GM23248 (cell line): ENCODE results near the gene JOSD2. TPM values are rescaled to one million over a fixed set of nuclear protein-coding genes. Genes with fewer than 3 reads are reported as not detected.

ENCODE experiments used
- DNase-seq: peaks from one replicate; pipeline ENCODE4 v3.0.0-alpha.2; 2015
- H2AFZ ChIP-seq: fragments of 200-600 bp; sonication (generic); 2 replicates; pipeline ENCODE4 v1.6.1; 2016; ENCODE audit warnings: antibody characterized with exemption
- H3F3A ChIP-seq: fragments of 200-600 bp; sonication (generic); 2 replicates; pipeline ENCODE4 v1.6.1; 2016; ENCODE audit warnings: mild to moderate bottlenecking, antibody characterized with exemption, mixed run types; ENCODE audit not compliant: insufficient read depth
- H3K27ac ChIP-seq: fragments of 200-600 bp; sonication (generic); 2 replicates; pipeline ENCODE4 v1.5.1; 2016; ENCODE audit warnings: mild to moderate bottlenecking
- H3K27me3 ChIP-seq: fragments of 200-600 bp; sonication (generic); replicated peaks from 2 replicates; pipeline ENCODE4 v1.6.1; 2016; ENCODE audit warnings: mild to moderate bottlenecking; ENCODE audit not compliant: insufficient read depth
- H3K36me3 ChIP-seq: fragments of 200-600 bp; sonication (generic); 2 replicates; pipeline ENCODE4 v1.6.1; 2016; ENCODE audit warnings: low read depth, mild to moderate bottlenecking
- H3K4me1 ChIP-seq: fragments of 200-600 bp; sonication (generic); 2 replicates; pipeline ENCODE4 v1.6.1; 2016; ENCODE audit warnings: mild to moderate bottlenecking; ENCODE audit not compliant: insufficient read depth
- H3K4me2 ChIP-seq: fragments of 200-600 bp; sonication (generic); one replicate; pipeline ENCODE4 v1.6.1; 2016; ENCODE audit warnings: mild to moderate bottlenecking; ENCODE audit not compliant: unreplicated experiment
- H3K4me3 ChIP-seq: fragments of 200-600 bp; sonication (generic); 2 replicates; pipeline ENCODE4 v1.5.1; 2016; ENCODE audit warnings: mild to moderate bottlenecking
- H3K79me2 ChIP-seq: fragments of 200-600 bp; sonication (generic); 2 replicates; pipeline ENCODE4 v1.6.1; 2016; ENCODE audit warnings: mild to moderate bottlenecking; ENCODE audit not compliant: insufficient read depth
- H3K9ac ChIP-seq: fragments of 200-600 bp; sonication (generic); 2 replicates; pipeline ENCODE4 v1.6.1; 2016; ENCODE audit warnings: mild to moderate bottlenecking
- H3K9me2 ChIP-seq: fragments of 200-600 bp; sonication (generic); 2 replicates; pipeline ENCODE4 v1.6.1; 2016; ENCODE audit warnings: mixed run types, mild to moderate bottlenecking, moderate library complexity; ENCODE audit not compliant: insufficient read depth
- H3K9me3 ChIP-seq: fragments of 200-600 bp; sonication (generic); one replicate; pipeline ENCODE4 v1.6.1; 2017; ENCODE audit warnings: low read depth
- H4K20me1 ChIP-seq: fragments of 200-600 bp; sonication (generic); 2 replicates; pipeline ENCODE4 v1.6.0; 2016; ENCODE audit not compliant: insufficient read depth
- EZH2 ChIP-seq: fragments of 200-600 bp; sonication (generic); IDR thresholded peaks from 2 replicates; pipeline ENCODE4 v1.6.1; 2018; ENCODE audit warnings: antibody characterized with exemption, mild to moderate bottlenecking; ENCODE audit not compliant: insufficient read depth, poor library complexity, severe bottlenecking
- EZH2phosphoT487 ChIP-seq: fragments of 200-600 bp; sonication (generic); IDR thresholded peaks from 2 replicates; pipeline ENCODE4 v1.6.1; 2018; ENCODE audit warnings: antibody characterized with exemption, moderate library complexity, mild to moderate bottlenecking, low read depth; ENCODE audit not compliant: insufficient read depth
- WGBS, 2 experiments: methylation state at CpG; one replicate each; pipeline ENCODE4 v1.1.6; 2015 to 2017; ENCODE audit warnings: low lambda C conversion rate in 2 of 2, low coverage in 1 of 2; ENCODE audit errors: missing lambda C conversion rate in 2 of 2; 5-methylcytosine and 5-hydroxymethylcytosine counted together
- in situ Hi-C: fragments of 300-500 bp; cut with MboI; formaldehyde crosslinking; loops from 2 replicates; pipeline ENCODE4 v1.15.0; 2020
- polyA plus RNA-seq: library from polyadenylated mRNA; unstranded; fragments of >200 nt; fragmentation: Nextera tagmentation; extraction: Ambion mirVana; gene quantifications from 2 replicates; pipeline ENCODE4 v1.2.1, GENCODE V29; 2016
- total RNA-seq: library from RNA; depleted of rRNA; stranded (reverse); fragments of >200 nt; shearing (Covaris generic); gene quantifications from 2 replicates; pipeline ENCODE4 v1.2.3, GENCODE V29; 2014

Gene JOSD2
- total and polyA plus RNA-seq, 2 experiments from 2014 or later = 55.2 to 98.5 TPM

GRCh38 chr19:50492303-50493052 lies 18.5 kb downstream of the JOSD2 start:
- in situ Hi-C loops = no loop called here
- H3K27ac ChIP-seq = no peak overlapping the region

GRCh38 chr19:50490991-50491472 lies 20.0 kb downstream of the JOSD2 start:
- no peak for TF ChIP-seq EZH2phosphoT487
- no peak for TF ChIP-seq EZH2
- no peak overlapping the region for H3K4me3 ChIP-seq
- in situ Hi-C loops = no loop called here
- no peaks in the 10 kb centered on the region for H3K9me3 ChIP-seq
- H3K36me3 ChIP-seq = no peaks in the 10 kb centered on the region
- no peak for DNase-seq
- H3K9ac ChIP-seq = no peak overlapping the region
- H3K4me1 ChIP-seq = no peaks in the 10 kb centered on the region
- peaks cover 13% of the 10 kb centered on the region; the same call in 1 of the 2 replicates for H3K27me3 ChIP-seq
- H3K4me2 ChIP-seq = no peak overlapping the region
- H3K27ac ChIP-seq = no peak overlapping the region
- no peaks in the 10 kb centered on the region for H3F3A ChIP-seq
- no peaks in the 10 kb centered on the region for H3K9me2 ChIP-seq
- no peaks in the 10 kb centered on the region for H4K20me1 ChIP-seq
- WGBS, 2 experiments = 26 to 32% methylated on average over 17 to 26 of the region's 26 CpGs
- no peaks in the 10 kb centered on the region for H3K79me2 ChIP-seq
- no peak overlapping the region for H2AFZ ChIP-seq

More at GRCh38 chr19:50492303-50493052, 18.5 kb downstream of the JOSD2 start:
- Histone ChIP-seq H4K20me1 (no peaks in the 10 kb centered on the region), H3K9ac (no peak overlapping the region), H3K27me3 (peaks cover 4% of the 10 kb centered on the region; the same call in 1 of the 2 replicates), H3K79me2 (no peaks in the 10 kb centered on the region), H2AFZ (no peak overlapping the region), H3K9me3 (no peaks in the 10 kb centered on the region), H3K36me3 (no peaks in the 10 kb centered on the region), H3K4me1 (no peaks in the 10 kb centered on the region), H3K9me2 (no peaks in the 10 kb centered on the region), H3K4me3 (no peak overlapping the region), H3F3A (no peaks in the 10 kb centered on the region), H3K4me2 (no peak overlapping the region)
- TF ChIP-seq EZH2 (no peak), EZH2phosphoT487 (no peak)
- 7 to 13% methylated on average over 8 to 10 of the region's 12 CpGs for WGBS, 2 experiments
- DNase-seq = peak; percentile 30

- Histone ChIP-seq H3K4me3 (no peak overlapping the region), H3K9me2 (no peaks in the 10 kb centered on the region), H3K9ac (no peak overlapping the region), H3K27ac (no peak overlapping the region), H2AFZ (no peak overlapping the region), H3K27me3 (peaks cover 13% of the 10 kb centered on the region; the same call in 1 of the 2 replicates), H3K4me1 (no peaks in the 10 kb centered on the region), H4K20me1 (no peaks in the 10 kb centered on the region), H3K9me3 (no peaks in the 10 kb centered on the region), H3K79me2 (no peaks in the 10 kb centered on the region), H3F3A (no peaks in the 10 kb centered on the region), H3K4me2 (no peak overlapping the region), H3K36me3 (no peaks in the 10 kb centered on the region)
- TF ChIP-seq EZH2 (no peak), EZH2phosphoT487 (no peak)
- in situ Hi-C loops = no loop called here
- no peak for DNase-seq
- WGBS, 2 experiments = 76 to 77% methylated on average over 17 to 18 of the region's 18 CpGs
Observed at GRCh38 chr19:50490411-50490811, 20.6 kb downstream of the JOSD2 start.

DNA sequence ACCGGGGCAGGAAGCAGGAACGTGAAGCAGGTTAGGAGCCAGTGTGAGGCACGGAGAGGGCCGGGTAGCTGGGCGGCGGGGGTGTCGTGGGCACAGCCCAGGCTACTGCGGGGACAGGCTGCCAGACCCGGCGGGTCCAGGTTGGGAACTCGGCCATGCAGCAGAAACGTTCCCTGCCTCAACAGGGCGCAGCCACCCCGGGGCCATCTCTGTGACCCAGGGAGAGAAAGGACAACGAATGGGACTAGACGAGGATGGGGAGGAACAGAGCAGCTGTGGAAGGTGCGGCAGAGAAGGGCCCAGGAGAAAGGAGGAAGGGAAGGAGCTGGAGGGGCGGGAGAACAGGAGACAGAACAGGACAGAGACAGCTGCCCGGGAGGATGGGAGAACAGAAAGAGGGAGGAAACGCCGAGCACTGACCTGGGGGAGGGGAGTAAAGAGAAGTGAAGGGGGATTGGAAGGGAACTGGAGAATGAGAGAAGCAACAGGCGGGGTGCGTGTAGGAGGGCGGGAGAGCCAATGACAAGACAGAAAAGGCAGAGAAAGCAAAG lies 21.5 kb downstream of the JOSD2 start:
- no peaks in the 10 kb centered on the region for H3K9me2 ChIP-seq
- WGBS, 2 experiments = 52 to 64% methylated on average over 22 to 24 of the region's 24 CpGs
- no peaks in the 10 kb centered on the region for H3F3A ChIP-seq
- H3K27ac ChIP-seq = no peak overlapping the region
- no peak overlapping the region for H3K9ac ChIP-seq
- in situ Hi-C loops = no loop called here
- H3K27me3 ChIP-seq = peaks cover 13% of the 10 kb centered on the region; the same call in 1 of the 2 replicates
- no peaks in the 10 kb centered on the region for H3K9me3 ChIP-seq
- no peak overlapping the region for H3K4me2 ChIP-seq
- H4K20me1 ChIP-seq = no peaks in the 10 kb centered on the region
- DNase-seq = no peak
- no peaks in the 10 kb centered on the region for H3K36me3 ChIP-seq
- no peaks in the 10 kb centered on the region for H3K4me1 ChIP-seq
- TF ChIP-seq EZH2 (no peak), EZH2phosphoT487 (no peak)
- no peak overlapping the region for H3K4me3 ChIP-seq
- no peak overlapping the region for H2AFZ ChIP-seq
- H3K79me2 ChIP-seq = no peaks in the 10 kb centered on the region
